HG02885 (cell line): Measurements from ENCODE around the gene SIGLEC5.
A peak's percentile ranks its signal among the peaks of the same experiment; 100 is the strongest.

Source experiments
- ATAC-seq: cut with Tn5 transposase; IDR thresholded peaks from one replicate; pipeline ENCODE4 v1.9.1; 2021; ENCODE audit warnings: mild to moderate bottlenecking; ENCODE audit not compliant: unreplicated experiment, poor library complexity

SIGLEC5 gene

GRCh38 chr19:51593138-51593890, 36.9 kb downstream of the SIGLEC5 start:
- ATAC-seq, result no peak

DNA sequence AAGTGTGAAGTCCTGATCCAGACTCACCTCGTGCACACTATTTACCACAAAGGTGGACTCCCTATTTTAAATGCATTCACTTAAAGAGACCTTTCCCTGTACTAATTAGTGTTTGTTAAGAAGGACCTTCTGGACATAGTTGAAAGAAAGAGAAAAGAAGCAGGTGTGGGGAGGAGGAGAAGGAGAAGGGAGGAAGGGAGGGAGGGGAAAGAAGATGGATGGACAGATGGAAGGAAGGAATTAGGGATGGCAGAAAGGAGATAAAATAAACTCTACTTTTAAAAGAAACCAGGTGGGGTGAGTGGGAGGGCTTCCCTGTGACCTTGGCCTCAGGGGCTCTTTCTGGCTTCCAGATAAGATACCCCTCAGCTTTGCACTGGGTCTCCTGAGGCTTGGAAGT, 37.7 kb downstream of the SIGLEC5 start:
- ATAC-seq, result no peak

DNA sequence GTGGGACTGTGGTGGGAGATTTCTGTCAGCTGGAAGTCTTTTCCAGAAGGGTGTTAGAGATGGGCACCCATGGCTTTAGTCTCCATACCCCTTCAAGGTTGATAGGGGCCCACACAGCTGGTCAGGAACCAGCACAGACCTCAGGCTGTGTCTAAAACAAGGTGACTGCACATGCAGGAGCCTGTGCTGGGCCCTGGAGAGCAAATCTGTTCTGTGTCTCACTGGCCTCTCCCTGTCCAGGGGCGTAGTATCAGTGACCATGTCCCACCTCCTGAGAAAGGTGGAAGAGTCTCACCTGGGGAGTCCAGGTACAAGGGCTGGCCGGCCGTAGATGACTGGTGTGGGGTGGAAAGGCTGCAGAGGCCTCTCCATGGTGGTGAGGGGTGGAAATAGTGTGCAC, 39.8 kb downstream of the SIGLEC5 start:
- ATAC-seq, result no peak

DNA sequence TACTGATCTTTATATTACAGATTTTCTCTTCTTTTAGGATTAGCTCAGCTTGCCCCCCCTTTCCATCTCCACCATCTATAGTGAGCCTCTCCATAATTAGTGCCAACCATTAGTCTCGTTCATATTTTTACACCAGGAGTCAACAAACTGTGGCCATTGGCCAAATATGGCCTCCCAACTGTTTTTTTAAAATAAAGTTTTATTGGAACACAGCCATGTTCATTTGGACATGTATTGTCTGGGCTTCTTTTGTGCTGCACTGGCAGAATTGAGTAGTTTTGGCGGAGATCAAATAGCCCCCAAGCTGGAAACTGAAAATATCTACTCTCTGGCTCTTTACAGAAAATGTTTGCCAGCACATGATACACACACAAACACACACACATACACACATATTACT, 40.7 kb downstream of the SIGLEC5 start:
- ATAC-seq, result no peak

GRCh38 chr19:51587264-51588191, 42.7 kb downstream of the SIGLEC5 start:
- ATAC-seq, result no peak

GRCh38 chr19:51586799-51587198, 43.4 kb downstream of the SIGLEC5 start:
- no peak for ATAC-seq

DNA sequence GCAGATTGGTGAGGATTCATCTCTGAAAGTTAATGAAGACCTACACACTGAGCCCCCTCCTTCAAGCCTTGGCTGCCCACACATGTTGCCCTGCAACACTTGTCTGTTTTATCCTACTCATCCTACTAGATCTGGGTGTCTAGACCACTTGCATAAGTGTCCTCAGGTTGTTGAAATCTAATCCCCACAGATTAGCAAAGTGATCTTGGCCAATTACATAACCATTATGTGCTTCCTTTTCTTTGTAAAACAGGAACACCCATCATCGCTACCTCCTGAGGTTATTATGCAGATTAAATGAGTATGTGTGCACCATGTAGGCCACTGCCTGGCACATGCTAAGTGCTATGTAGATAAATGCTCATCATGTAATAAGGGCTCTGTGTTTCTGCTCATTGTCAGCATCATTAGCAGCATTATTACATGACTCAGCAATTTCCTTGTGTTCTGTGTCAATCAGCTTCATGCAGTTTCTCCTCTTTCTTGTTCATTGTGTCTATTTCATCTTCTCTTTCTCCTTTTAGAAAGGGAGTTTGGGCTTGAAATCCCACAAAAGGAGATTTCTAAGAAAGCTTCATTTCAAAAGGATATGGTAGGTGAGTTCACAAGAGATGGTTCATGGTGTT, 44.0 kb downstream of the SIGLEC5 start:
- no peak for ATAC-seq

GRCh38 chr19:51576850-51577249, 53.4 kb downstream of the SIGLEC5 start:
- ATAC-seq, result no peak

DNA sequence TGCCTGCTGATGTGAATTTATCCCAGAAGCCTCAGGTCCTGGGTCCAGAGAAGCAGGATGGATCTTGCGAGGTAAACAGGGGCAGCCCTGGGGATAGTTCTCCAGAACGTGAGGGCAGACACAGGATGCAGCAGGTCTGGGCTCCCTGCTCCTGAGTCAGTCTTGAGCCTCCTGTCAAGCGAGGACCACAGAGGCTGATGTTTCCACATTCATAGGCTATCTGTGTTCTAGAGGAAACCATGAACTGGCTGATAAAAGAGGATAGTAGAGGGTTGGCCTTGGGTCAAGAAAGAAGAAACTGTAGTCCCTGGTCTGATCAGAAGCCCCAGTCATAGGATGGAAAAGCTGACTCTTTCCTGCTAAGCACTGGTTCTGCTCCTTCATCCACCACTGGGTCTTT, 56.9 kb downstream of the SIGLEC5 start:
- ATAC-seq, result no peak

GRCh38 chr19:51572908-51573307, 57.3 kb downstream of the SIGLEC5 start:
- ATAC-seq, result no peak

- ATAC-seq, result no peak
Observed at GRCh38 chr19:51572410-51572809, 57.8 kb downstream of the SIGLEC5 start.

GRCh38 chr19:51571599-51571998, 58.6 kb downstream of the SIGLEC5 start:
- no peak for ATAC-seq

DNA sequence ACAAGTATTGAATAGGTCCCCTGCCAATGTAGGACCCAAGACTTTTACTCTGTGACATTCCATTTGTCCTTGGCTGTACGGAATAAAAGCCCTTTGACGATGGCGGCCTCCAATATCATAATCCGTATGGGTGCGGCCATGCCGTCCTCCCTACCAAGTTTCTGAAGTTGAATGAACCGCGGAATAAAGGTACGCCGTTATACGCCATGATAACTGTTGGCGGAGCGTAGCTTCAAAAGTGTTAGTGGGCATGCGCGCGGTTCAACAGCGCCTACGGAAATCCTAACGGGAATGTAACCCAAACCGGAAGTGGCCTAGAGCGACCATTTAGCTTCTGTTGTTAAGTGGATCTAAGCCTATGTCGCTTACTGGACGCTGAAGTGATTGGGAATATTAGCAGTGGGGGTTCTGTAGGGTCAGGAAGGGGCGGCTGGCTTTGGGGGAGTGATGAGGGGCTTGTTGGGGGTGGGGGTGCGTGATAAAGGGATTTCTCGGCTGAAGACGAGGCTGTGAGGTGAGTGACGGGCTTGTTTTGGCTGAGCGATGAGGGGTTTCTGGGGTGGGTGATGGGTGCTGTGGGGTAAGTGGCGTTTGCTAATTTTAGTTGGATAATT, 59.1 kb downstream of the SIGLEC5 start, which contains the start of gene ZNF175:
ZNF175 (plus strand) TSS at position 322 of the 614 bp plus-strand sequence. CDS start 2,047 bp downstream, outside the sequence.
- peak; percentile 90 for ATAC-seq

DNA sequence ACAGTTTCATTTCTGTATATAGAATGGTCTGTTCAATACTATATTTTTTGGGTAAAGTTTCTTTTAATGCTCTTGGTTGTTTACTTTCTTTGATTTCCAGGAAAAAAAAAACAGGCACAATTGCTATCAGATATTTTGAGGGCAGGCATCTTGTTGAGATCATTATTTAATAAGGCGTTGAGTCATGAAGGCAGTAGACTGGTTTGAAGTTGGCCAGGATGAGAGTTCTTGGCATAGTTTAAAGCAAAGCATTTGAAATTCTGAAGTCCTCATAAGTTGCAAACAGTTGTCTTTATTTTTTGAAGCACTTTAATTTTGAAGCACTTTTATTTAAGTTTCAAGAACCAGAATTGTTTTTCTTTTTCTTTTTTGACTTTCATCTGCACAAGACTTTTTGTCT, 61.7 kb downstream of the SIGLEC5 start:
- no peak for ATAC-seq

DNA sequence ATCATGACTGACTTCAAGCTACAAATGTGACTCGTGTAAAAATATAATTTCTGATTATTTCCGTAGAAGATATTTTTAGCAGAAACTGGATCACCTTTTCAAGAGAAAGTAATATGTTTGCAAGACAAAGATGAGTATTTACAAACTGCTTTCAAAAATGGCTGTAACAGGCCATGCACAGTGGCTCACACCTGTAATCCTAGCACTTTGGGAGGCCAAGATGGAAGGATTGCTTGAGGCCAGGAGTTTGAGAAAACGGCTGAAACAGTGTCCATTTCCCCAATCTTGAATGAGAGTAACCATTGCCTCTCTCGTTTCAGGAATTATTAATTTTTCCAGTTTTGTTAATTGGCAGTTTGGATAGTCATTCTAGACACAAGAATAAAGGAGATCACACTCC, 62.6 kb downstream of the SIGLEC5 start:
- ATAC-seq, result no peak

DNA sequence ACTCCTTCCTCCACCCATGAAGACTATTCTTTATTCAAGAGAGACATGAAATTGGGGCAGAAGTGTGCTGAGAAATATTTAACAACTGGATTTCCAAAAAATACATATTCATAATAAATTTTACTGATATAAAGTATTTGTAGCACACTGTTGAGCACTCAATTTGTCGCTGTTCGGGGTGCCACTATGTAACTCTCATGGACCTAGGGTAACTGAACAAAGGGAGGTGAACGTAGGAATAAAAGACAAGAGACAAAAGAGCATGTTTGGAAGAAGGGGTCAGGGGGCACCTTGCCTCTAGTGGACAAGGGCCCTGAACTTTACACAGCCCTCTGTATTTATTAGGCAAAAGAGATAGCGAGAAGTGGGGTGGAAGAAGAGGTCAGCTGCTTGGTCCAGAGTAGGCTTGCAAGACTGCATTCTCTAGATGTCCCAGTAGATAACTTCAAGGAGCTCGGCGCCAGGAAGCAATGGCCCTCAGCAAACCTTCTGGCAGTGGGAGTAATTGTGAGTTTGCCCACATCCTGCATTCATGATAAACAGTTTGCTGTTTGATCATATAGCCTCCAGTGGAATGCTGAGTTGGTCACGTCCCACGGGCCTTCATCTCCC, 63.6 kb downstream of the SIGLEC5 start:
- no peak for ATAC-seq

DNA sequence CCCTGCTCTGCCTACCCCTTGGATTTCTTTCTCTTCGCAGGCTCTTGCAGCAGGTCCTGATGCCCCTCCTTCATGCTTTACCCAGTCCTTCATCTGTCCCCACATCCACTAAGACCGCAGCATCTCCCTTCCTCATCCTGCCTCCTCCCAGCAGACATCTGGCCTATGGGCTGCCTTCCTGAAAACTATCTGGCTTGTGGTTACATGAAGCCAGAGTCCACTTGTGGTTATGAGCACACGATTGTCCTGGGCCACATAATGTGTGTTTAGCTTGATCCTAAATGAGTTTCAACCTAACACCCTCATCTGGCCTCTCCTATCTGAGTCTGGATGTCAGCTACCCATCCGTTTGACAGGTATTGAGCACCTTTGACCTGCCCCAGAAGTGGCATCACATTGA, 64.6 kb downstream of the SIGLEC5 start:
- ATAC-seq, result no peak

- no peak for ATAC-seq
Observed at GRCh38 chr19:51564791-51565190, 65.4 kb downstream of the SIGLEC5 start.
